ENCODE data around the gene VIPR2.

VIPR2 gene

DNA sequence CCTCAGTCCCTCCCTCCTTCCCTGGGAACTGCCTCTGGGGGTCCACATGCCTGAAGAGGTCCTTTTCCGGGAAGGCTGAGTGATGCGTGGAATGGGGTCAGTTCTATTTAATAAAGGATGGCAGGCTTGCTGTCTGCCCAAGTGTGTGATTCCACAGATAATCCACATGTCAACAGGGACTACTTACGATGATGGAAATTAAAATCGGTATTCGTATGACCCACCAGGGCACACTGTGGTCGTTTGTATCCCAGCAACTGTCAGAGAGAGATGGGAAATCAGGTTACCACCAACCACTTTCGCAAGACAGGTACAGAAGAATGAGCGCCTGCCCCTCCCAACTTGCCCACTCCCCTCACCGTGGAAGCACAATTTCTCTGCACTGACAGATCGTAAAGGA lies 110.3 kb downstream of the VIPR2 start:
- DNase-seq: no peak

DNA sequence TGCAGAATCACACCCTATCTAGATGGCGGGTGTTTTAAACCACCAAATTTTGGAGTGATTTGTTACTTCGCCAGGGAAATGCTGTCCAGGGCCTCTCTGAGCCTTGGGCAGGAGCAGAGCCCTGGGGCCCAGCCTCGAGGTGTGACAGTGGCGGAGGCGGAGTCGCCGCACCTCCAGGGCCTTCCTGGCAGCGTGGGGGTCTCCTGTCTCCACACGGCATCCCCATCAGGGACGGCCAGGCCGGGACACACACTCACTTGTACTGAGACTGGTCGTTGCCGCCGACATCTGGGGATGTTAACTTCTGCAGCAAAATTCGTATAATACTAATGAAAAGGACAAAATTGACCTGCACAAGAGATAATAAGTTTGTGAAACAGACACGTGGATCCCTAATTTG lies 110.7 kb downstream of the VIPR2 start:
- DNase-seq: no peak

GRCh38 chr7:159033473-159033825 lies 111.2 kb downstream of the VIPR2 start:
- DNase-seq: no peak

GRCh38 chr7:159032753-159033472 lies 111.8 kb downstream of the VIPR2 start:
- DNase-seq: no peak

DNA sequence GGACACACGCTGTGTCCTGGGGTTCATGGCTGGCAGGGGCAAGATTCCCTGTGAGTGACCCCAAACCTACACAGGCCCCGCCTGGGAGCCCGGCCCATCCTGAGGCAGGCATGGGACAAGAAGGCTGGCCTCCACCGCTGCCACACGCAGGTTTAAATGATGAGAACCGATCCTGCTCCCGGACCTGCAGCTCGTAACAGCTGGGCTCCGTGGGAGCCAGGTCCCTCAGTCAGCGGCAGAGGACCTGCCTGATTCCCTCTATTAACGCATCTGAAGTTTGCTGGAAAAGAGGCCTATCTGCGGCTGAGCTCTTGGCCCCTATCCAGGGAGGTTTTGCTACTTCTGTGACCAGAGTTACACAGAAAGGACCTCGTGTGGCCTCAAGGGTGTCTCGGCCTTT lies 112.3 kb downstream of the VIPR2 start:
- no peak for DNase-seq

DNA sequence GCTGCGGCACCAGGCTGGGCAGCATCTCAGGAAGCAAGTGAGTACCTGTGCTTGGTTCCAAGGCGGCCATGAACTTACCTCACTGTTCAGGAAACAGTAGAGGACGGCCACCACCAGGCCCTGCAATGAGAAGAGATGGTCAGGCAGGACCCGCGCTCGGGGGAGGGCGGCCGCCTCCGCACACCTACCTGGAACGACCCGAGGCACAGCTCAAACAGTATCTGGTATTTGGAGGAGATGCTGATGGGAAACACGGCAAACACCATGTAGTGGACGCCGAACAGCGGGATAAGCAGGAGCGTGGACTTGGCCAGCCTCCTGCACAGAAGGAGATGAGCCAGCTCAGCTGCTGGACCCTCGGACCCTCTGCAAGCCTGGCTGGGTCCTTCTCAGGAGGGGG lies 112.9 kb downstream of the VIPR2 start:
- DNase-seq: no peak

DNA sequence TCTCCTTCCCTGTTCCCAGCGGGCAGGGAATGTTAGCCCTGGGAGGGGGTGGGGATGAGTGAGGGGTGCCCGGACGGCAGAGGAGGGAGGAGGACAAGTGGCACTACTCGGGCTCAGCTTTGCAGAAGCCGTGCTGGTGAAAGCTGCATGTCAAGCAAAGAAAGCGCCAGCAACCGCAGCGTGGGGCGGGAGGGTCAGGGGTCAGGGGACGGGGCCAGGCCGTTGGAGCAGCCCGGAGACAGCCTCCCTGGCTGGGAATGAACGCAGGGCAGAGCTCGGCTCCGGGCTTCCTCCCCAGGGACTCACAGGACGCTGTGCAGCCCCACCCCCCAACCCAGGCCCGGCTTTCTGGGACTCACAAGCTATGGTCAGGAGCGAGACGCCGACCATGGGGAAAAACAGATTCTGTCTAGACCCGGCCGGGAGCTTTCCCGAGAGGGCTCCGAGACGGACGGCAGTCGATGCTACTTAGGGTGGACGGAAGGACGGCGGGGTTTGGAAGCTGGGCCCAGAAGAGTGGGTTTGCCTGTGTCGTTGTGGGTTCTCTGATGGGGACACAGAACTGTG lies 113.4 kb downstream of the VIPR2 start:
- no peak for DNase-seq

DNA sequence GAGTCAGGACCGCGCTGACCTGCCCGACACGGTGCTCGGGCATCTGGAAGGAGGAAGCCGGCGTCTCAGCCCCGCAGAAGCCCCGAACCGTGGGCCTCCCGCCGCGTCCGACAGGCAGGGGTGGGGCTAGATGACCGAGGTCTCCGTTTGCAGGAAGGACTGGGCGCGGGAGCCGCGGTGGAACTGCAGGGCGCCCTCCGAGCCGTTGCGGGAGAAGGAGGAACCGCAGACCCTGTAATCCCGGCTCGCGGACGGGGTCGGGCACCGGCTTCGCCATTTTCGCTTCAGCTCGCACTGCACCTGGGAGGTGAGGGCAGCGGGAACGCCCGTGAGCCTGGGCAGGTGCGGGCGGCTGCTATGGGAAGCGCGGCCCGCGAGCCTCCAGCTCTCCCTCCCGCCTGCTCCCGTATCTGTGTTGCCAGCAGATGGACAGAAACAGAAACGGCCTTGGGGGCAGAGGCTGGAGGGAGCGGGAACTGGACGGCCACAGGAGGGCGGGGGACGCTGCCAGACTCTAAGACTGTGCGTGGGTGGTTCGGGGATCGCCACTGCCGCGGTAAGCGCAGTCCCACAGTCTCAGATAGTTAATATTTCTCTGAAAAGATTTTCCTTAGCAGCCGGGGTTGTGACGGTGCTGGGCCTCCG lies 114.1 kb downstream of the VIPR2 start:
- no peak for DNase-seq

- no peak for DNase-seq
Measured at GRCh38 chr7:159028508-159029401, 115.9 kb downstream of the VIPR2 start.

DNA sequence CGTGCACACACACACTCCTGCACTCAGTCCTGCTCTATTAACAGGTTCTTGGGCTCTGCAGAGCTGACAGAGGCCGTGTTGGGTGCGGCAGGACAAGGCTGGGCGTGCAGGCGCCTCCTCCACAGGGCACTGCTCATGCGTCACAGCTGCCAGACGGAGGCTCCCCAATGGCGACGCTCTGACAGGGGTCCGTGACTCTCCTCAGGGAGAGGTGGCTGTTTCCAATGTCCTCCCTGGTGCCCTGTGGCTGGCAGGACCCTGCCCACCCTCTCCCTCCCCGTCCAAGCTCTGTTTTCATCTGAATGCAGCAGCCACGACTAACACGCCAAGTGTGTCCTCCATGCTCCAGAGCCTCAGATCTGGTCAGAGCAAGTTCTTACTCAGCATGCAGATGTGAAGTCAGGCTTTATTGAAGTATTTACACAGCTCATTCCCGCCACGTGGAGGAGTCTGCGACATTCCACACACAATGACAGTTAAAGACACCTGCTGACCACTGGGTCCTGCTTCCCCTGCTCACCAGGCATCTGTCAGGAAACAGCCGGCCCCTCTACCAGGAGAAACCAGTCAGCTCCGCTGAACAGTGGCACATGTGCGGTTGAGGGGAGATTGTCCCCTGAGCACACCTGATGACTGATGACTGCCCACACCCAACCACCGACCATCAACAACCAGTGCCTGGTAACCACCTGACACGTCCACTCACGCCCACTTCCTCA lies 116.7 kb downstream of the VIPR2 start:
- no peak for DNase-seq

DNA sequence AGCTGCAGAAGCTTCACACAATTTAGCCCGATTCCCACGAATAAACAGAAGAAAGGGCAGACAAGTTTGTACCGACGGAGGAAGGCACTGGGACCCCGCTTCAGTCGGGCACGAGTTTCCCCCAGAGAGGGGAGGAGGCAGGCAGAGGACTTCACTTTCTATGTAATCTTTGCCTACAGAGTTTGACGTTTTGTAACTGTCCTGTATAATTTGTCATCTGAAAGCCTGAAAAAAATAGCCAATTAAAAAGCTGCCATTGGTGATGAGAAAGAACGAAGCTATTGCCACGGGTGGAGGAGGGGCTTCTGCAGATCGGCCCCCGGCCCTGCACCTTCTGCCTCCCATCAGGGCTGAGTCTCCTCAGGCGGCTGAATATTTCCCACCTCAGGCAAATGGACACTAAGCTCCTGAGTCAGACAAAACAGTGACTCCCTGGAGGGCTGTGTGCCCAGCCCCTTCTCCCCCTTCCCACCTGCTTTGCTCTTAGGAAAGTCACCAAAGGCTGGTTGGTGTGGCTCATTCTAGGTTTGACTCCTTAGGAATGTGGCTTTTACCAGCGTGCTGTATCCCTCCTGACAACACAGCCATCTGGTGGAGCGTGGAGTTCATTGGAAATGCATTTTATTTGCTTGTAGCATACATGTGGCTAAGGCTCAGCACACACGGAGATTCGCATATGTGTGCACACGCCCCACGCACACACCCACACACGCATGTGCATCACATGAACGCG lies 117.4 kb downstream of the VIPR2 start:
- no peak for DNase-seq

DNA sequence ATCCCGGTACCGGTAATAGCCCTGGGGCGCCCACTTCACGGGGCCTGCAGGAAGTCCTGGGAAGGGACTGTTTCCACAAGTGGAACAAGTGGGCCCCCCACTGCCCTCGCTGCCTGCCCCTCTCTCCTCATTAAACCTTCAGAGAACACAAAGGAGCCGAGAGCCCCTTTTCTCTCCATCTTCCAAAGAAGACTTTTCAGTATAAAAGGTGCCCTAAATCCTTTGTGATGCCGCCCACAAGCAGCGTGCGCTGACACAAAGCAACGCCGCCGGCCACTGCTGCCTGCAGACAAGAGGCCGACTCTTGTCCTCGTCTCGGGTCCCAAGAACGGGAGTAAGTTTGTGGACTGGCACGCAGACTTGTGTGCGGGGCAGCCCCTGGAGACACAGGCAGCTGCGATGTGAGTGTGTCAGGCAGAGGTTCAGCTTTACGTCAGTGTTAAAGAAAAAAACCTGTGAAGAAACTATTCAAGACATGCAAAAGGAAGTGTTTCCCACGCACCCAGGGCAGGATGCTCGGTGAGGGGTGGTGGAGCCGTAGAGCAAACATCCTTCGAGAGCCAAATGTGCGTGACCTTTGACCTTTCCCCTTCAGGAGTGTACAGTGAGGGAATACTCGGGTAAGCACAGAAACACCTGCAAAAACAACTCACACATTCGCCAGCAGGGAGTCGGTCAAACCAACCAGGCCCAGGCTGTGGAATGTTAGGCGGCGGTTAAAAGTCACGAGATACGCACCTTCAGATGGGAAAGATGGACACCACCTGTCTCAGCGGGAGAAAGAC lies 118.2 kb downstream of the VIPR2 start:
- DNase-seq: no peak

DNA sequence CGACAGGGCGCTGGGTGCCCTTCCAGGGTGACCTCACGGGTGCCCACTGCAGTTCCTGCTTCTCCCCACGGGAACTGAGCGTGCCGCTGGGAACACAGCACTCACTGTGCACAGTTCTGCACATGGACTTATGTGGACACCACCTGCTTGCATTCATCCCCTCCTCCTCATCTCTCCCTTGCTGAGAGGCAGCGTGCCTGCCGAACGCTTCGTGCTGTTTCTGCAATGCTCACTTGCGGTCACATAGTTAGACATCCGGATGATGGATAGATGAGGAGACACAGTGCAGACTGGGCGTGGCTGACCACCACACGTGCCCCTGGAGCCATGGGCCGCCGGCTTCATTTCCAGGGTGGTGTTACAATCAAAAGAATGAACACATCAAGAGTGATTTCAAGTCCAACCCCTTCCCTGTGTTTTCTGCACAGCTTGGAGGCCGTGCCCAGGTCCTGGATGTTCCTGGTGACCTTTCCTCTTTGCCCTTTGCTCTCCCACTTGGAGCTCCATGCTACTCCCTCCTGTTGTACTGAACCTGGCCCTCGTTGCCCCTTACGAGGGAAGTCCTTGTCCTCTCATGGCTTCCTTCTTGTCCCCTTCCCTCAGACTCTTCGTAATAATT lies 119.4 kb downstream of the VIPR2 start:
- DNase-seq: no peak

GRCh38 chr7:159024280-159024951 lies 120.3 kb downstream of the VIPR2 start:
- no peak for DNase-seq

DNA sequence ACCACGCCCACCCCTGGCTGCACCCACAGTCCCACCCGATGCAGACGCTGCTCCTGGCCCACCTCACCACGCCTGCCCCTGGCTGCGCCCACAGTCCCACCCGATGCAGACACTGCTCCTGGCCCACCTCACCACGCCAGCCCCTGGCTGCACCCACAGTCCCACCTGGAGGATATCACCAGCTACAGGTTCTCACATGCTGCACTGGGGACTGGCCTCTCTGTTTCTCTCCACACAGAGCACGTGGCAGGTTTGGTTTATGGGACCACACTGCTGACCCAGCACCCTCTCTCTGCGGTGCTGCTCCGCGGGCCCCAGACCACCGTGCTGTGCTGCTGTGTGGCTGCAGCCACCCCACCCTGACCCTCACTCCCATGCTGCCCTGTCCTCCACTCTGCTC lies 120.9 kb downstream of the VIPR2 start:
- DNase-seq: no peak

- no peak for DNase-seq
Measured at GRCh38 chr7:159023206-159023605, 121.5 kb downstream of the VIPR2 start.

DNA sequence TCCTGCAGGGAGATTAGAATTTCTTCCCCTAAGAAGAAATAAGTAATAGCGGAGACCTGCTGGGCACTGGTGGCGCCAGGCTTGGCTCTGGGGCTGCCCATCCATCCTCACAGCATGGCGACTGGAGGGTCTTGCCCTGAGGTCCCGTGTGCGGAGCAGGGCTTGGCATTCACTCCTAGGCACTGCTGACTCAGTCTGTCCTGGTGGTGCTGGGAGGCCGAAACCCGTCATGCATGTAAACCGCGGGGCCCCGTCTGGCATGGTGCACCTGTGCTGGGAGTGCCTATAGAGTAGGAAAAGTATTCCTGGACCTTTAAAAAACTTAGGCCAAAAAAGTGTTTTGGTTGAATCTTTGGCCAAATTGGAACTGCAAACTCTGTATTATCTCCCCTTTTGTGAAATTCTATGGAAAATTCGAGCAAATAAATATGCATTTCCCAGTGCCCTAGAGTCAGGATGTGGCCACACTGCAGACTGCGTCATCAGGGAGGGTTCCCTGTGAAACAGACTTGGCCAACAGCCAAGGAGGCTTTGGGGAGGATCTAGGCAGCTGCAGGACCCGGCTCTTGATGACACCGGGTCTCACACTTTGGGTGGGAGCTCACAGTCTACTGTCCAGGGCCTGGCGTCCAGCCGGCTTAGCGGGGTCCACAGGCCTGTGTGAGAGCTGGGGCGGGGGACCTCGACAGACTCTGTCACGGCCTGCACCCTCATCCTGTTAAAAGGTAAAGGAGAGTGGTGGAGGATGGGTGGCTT lies 122.3 kb downstream of the VIPR2 start:
- no peak for DNase-seq

DNA sequence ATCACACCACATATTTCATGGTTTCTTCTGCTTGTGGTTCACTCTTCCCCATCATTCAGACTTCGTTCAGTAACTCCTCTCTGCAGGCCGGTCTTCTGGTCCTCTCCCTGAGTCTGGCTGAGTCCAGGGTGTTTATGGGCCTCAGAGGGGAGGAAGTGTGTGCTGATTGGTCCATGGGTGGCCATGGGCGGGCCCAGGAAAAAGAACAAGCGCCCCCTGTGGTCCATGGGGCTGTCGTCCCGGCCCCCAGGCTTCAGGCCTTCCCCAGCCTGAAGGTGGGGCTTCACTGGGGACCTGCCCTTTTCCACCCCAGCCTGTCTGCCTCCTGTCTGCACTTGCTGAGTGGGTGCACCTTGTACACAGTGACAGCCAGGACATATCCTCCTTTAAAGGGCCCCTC lies 123.7 kb downstream of the VIPR2 start:
- DNase-seq: no peak

DNA sequence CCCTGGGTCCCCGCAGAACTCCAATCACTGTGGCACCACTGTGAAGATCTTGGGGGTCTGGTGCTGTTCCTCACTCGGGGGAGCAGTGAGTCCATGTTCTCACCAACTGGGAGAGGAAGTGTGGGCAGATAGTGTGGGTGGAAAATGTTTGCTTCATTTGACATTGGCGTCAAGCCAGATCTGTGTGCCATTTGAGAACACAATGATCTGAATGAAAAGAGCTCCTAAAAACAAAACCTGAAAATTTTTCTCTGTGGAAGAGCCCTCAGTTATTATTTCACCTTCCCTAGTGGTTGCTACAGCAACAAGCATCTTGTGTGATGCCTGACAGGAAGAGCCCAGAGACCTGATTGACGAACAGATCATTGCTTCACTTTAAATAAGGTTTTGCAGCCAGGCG lies 125.6 kb downstream of the VIPR2 start:
- no peak for DNase-seq

DNA sequence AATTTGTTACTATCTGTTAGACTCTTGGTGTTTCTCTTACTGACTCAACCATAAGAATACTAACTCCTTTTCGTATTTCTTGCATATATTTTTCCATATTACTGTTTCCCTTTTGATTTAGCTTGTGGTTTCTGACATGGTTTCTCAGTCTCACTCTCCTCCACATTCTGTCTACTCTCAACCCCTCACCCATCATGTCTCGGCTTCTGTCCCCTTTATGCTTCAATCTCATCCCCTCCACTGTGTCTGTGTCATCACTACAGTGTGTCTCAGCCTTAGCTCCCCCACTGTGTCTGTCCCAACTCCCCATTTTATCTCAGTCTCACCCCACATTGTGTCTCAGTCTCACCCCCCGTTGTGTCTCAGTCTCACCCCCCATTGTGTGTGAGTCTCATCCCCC lies 126.9 kb downstream of the VIPR2 start:
- no peak for DNase-seq
